A673 (cell line): ENCODE data around the gene CAPN10. TPM values are rescaled to one million over a fixed set of nuclear protein-coding genes. Genes with fewer than 3 reads are reported as not detected.

Experiments used
- BruUV-seq: library from RNA; stranded (reverse); fragments of 400-500 nt; replicated peaks from 2 replicates; lab custom pipeline; 2021; lab: Mats Ljungman, UMichigan
- CTCF ChIA-PET: fragments of 300-600 bp; sonication (Branson Sonifier 250); formaldehyde crosslinking; loops from one replicate; lab custom pipeline; 2022; ENCODE audit warnings: antibody characterized with exemption; lab: Charles Lee
- POLR2A ChIA-PET: fragments of 300-600 bp; sonication (Branson Sonifier 250); formaldehyde crosslinking; loops from one replicate; lab custom pipeline; 2022; ENCODE audit warnings: antibody characterized with exemption; ENCODE audit not compliant: low non-redundant PET; lab: Charles Lee
- DNase-seq: peaks from one replicate; pipeline ENCODE4 v3.0.0-alpha.2; 2015; ENCODE audit warnings: low spot score
- H3K27ac ChIP-seq: fragments of 200-600 bp; sonication (generic); 2 replicates; pipeline ENCODE4 v1.5.1; 2016; ENCODE audit warnings: mixed run types, low read depth, mild to moderate bottlenecking, mixed read lengths, antibody characterized with exemption, low read length; ENCODE audit not compliant: poor library complexity, severe bottlenecking
- H3K27me3 ChIP-seq: fragments of 200-600 bp; sonication (generic); replicated peaks from 2 replicates; pipeline ENCODE4 v1.6.1; 2017; ENCODE audit warnings: mixed run types, low read depth, mild to moderate bottlenecking, mixed read lengths, antibody characterized with exemption, low read length; ENCODE audit not compliant: insufficient read depth, poor library complexity
- H3K36me3 ChIP-seq: fragments of 200-600 bp; sonication (generic); 2 replicates; pipeline ENCODE4 v1.6.1; 2016; ENCODE audit warnings: mixed run types, mild to moderate bottlenecking, mixed read lengths, antibody characterized with exemption, low read length; ENCODE audit not compliant: insufficient read depth, poor library complexity, severe bottlenecking
- H3K4me1 ChIP-seq: fragments of 200-600 bp; sonication (generic); 2 replicates; pipeline ENCODE4 v1.6.1; 2017; ENCODE audit warnings: mixed run types, mild to moderate bottlenecking, mixed read lengths, antibody characterized with exemption, low read length; ENCODE audit not compliant: insufficient read depth, poor library complexity, severe bottlenecking
- H3K4me3 ChIP-seq: fragments of 200-600 bp; sonication (generic); 2 replicates; pipeline ENCODE4 v1.5.1; 2016; ENCODE audit warnings: low read depth, mixed run types, mild to moderate bottlenecking, mixed read lengths, low read length; ENCODE audit not compliant: poor library complexity, severe bottlenecking
- H3K9me3 ChIP-seq: fragments of 200-600 bp; sonication (generic); 2 replicates; pipeline ENCODE4 v1.6.1; 2016; ENCODE audit warnings: mixed run types, low read depth, mild to moderate bottlenecking, mixed read lengths, antibody characterized with exemption, low read length; ENCODE audit not compliant: poor library complexity, severe bottlenecking
- EZH2 ChIP-seq: fragments of 200-600 bp; sonication (generic); IDR thresholded peaks from 2 replicates; pipeline ENCODE4 v1.6.1; 2017; ENCODE audit warnings: borderline replicate concordance, low read depth, mild to moderate bottlenecking, mixed read lengths, antibody characterized with exemption, low read length; ENCODE audit not compliant: poor library complexity, severe bottlenecking
- intact Hi-C: fragments of 100-400 bp; cut with micrococcal nuclease; formaldehyde crosslinking; loops from one replicate; pipeline ENCODE4 v1.10.0; 2022; ENCODE audit not compliant: unreplicated experiment
- total RNA-seq: library from RNA; stranded (reverse); gene quantifications from 2 replicates; pipeline ENCODE4 v1.2.3, GENCODE V29; 2021
- TF ChIP-seq, protein P1 (sequence below): fragments of 300-800, 200-600 bp; sonication (generic); conservative IDR thresholded peaks from 2 replicates; pipeline ENCODE4 v1.5.1; 2017; ENCODE audit warnings: low read depth, mild to moderate bottlenecking, antibody characterized with exemption, low read length, moderate library complexity, mixed read lengths

The CAPN10 gene
- total RNA-seq, 1 experiment from 2014 or later, result 43.5 TPM

DNA sequence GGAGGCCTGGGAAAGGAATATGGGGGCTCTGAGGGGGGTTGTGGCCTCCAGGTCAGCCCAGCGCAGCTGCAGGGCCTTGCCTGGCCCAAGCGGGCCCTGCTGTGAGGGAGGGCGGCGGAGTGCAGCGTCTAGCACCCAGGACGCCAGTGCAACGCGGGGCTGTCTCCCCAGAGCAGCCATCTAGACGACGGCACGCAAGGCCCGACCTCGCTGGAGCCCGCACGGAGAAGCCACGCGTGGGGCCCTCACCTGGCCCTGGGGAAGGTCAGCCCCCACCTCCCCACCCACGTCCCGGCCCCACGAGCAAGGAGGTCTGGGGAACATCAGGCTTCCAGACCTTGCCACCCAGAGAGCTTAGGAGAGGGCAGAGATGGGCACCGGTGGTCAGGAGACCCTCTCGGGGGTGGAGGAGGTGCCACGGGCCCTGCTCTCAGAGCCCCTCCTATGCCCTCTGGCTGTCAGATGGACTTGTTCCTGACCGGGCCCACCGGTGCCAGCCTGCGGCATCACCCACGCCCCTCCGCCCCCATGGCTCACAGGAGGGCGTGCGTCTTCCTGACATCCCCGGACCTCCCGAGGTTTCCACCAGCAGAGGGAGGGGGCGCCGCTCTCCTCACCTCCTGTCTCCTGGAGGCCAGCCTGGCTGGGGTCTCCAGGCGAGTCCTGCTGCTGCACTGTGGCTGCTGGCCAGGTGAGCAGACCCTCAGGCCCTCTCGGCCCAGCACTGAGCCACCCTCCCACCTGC, 55.7 kb downstream of the CAPN10 start:
- Histone ChIP-seq H3K27ac (no peak overlapping the region), H3K4me1 (no peaks in the 10 kb centered on the region), H3K27me3 (peaks cover 36% of the 10 kb centered on the region), H3K36me3 (no peaks in the 10 kb centered on the region), H3K9me3 (no peaks in the 10 kb centered on the region), H3K4me3 (no peak overlapping the region)
- no peak for DNase-seq
- BruUV-seq, result no TSS peak
- no peak for TF ChIP-seq EZH2
- TF ChIP-seq, protein P1, sequence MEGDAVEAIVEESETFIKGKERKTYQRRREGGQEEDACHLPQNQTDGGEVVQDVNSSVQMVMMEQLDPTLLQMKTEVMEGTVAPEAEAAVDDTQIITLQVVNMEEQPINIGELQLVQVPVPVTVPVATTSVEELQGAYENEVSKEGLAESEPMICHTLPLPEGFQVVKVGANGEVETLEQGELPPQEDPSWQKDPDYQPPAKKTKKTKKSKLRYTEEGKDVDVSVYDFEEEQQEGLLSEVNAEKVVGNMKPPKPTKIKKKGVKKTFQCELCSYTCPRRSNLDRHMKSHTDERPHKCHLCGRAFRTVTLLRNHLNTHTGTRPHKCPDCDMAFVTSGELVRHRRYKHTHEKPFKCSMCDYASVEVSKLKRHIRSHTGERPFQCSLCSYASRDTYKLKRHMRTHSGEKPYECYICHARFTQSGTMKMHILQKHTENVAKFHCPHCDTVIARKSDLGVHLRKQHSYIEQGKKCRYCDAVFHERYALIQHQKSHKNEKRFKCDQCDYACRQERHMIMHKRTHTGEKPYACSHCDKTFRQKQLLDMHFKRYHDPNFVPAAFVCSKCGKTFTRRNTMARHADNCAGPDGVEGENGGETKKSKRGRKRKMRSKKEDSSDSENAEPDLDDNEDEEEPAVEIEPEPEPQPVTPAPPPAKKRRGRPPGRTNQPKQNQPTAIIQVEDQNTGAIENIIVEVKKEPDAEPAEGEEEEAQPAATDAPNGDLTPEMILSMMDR, result no peak
- CTCF ChIA-PET, result no interaction called here
- intact Hi-C loops, result no loop called here
- POLR2A ChIA-PET, result no interaction called here

DNA sequence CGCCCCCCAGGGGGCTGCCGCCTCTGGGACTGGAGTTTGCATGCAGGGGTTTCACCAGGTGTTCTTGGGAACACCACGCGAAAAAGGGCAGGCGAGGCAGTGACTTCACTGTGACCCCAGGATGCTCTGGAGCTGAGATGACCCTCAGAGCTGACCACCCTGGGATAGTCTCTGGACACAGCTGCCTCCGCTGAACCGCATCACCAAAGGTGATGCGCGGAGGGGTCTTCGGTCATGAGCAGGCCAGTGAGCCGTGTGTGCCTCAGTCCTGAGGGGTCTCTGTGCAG, 56.2 kb downstream of the CAPN10 start:
- Histone ChIP-seq H3K36me3 (no peaks in the 10 kb centered on the region), H3K4me3 (no peak overlapping the region), H3K4me1 (no peaks in the 10 kb centered on the region), H3K27ac (no peak overlapping the region), H3K27me3 (peaks cover 42% of the 10 kb centered on the region), H3K9me3 (no peaks in the 10 kb centered on the region)
- POLR2A ChIA-PET, result no interaction called here
- no peak for TF ChIP-seq EZH2
- TF ChIP-seq, protein P1, result no peak
- no TSS peak for BruUV-seq
- intact Hi-C loops, result no loop called here
- no peak for DNase-seq
- CTCF ChIA-PET, result no interaction called here

DNA sequence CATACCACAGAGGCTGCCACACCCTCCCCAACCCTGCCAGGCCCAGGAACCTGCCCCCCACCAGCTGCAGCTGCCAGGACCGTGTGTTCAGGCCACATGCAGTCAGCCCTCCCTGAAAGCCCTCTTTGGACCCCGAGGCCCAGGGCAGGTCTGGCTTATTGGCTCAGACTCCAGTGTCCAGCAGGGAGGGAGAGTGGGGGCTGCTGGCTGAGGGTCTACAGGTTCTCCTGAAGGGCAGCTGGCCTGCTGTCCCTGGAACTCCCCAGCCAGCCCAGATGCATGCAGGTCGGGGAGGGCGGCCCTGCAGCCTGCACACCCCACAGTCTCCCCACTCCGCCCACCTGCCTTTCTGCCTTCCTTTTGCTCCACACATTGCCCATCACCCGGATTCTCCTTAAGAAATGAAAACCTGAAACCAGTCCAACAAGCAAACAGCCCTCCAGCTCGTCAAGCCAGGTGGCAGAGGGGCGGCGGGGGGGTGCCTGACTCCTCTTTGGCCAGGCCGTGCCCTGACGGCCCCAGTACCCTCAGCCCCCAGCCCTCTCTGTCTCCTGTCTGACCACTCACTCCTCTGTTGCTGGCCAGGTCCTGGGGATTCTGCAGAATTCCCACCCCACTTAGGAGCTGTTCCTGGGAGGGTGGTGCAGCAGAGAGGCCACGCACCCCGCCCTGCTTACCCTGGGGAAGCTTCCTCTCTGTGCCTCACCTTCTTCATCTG, 56.7 kb downstream of the CAPN10 start:
- Histone ChIP-seq H3K9me3 (no peaks in the 10 kb centered on the region), H3K27me3 (peaks cover 47% of the 10 kb centered on the region), H3K27ac (no peak overlapping the region), H3K4me1 (no peaks in the 10 kb centered on the region), H3K4me3 (no peak overlapping the region), H3K36me3 (no peaks in the 10 kb centered on the region)
- no peak for TF ChIP-seq EZH2
- TF ChIP-seq, protein P1, result no peak
- ChIA-PET CTCF (no interaction called here), POLR2A (no interaction called here)
- DNase-seq, result no peak
- no TSS peak for BruUV-seq
- intact Hi-C loops, result no loop called here
